CD8-positive, alpha-beta memory T cell (primary cell): ENCODE measurements around the gene APOL6. TPM values are rescaled to one million over a fixed set of nuclear protein-coding genes. Genes with fewer than 3 reads are reported as not detected.
A peak's percentile ranks its signal among the peaks of the same experiment; 100 is the strongest.

ENCODE experiments used
- CTCF ChIA-PET: fragments of 350-600 bp; sonication (Branson Sonifier 250); formaldehyde crosslinking; loops from one replicate; lab custom pipeline; 2021; ENCODE audit warnings: antibody characterized with exemption; lab: Charles Lee
- POLR2A ChIA-PET: fragments of 350-600 bp; sonication (Branson Sonifier 250); formaldehyde crosslinking; loops from one replicate; lab custom pipeline; 2021; ENCODE audit warnings: antibody characterized with exemption; lab: Charles Lee
- DNase-seq, 5 donors: peaks; one replicate each; pipeline versions ENCODE4 v3.0.0 to v3.0.0-alpha.2; 2020 to 2022; ENCODE audit warnings: mixed read lengths in 1 of 5
- H3K27ac ChIP-seq: one replicate; pipeline ENCODE4 v1.7.0; 2013; ENCODE audit warnings: low read depth, mild to moderate bottlenecking, low read length, moderate library complexity
- H3K27me3 ChIP-seq: 2 replicates; pipeline ENCODE4 v1.7.0; 2013; ENCODE audit warnings: low read length, mild to moderate bottlenecking; ENCODE audit not compliant: insufficient read depth, poor library complexity, severe bottlenecking
- H3K36me3 ChIP-seq: 2 replicates; pipeline ENCODE4 v1.7.0; 2013; ENCODE audit warnings: mild to moderate bottlenecking, low read length, moderate library complexity; ENCODE audit not compliant: insufficient read depth
- H3K4me1 ChIP-seq: 2 replicates; pipeline ENCODE4 v1.7.0; 2013; ENCODE audit warnings: mild to moderate bottlenecking, low read length, moderate library complexity; ENCODE audit not compliant: insufficient read depth
- H3K4me3 ChIP-seq: 2 replicates; pipeline ENCODE4 v1.7.0; 2013; ENCODE audit warnings: mild to moderate bottlenecking, low read length
- H3K9me3 ChIP-seq: 2 replicates; pipeline ENCODE4 v1.7.0; 2013; ENCODE audit warnings: mild to moderate bottlenecking, low read length
- H3K27ac Mint-ChIP-seq, 8 donors: one replicate each; pipeline ENCODE4 v1.8.0; 2020 to 2021; ENCODE audit warnings: mixed read lengths in 8 of 8, mild to moderate bottlenecking in 6 of 8, inconsistent platforms in 3 of 8, moderate library complexity in 3 of 8
- H3K27me3 Mint-ChIP-seq, 2 donors: one replicate each; pipeline ENCODE4 v1.8.0; 2020 to 2021; ENCODE audit warnings: mixed read lengths in 2 of 2, mild to moderate bottlenecking in 1 of 2, moderate library complexity in 1 of 2
- H3K36me3 Mint-ChIP-seq, 3 donors: one replicate each; pipeline ENCODE4 v1.8.0; 2020 to 2021; ENCODE audit warnings: mixed read lengths in 3 of 3, inconsistent platforms in 1 of 3, mild to moderate bottlenecking in 1 of 3
- H3K4me1 Mint-ChIP-seq, 3 donors: one replicate each; pipeline ENCODE4 v1.8.0; 2020 to 2021; ENCODE audit warnings: mixed read lengths in 3 of 3, inconsistent platforms in 1 of 3, mild to moderate bottlenecking in 1 of 3
- H3K4me3 Mint-ChIP-seq, 7 donors: one replicate each; pipeline ENCODE4 v1.8.0; 2020 to 2021; ENCODE audit warnings: mixed read lengths in 7 of 7, mild to moderate bottlenecking in 6 of 7, moderate library complexity in 4 of 7, inconsistent platforms in 2 of 7
- H3K9me3 Mint-ChIP-seq, 5 donors: one replicate each; pipeline ENCODE4 v1.8.0; 2020 to 2022; ENCODE audit warnings: mixed read lengths in 5 of 5, mild to moderate bottlenecking in 3 of 5, moderate library complexity in 2 of 5, inconsistent platforms in 1 of 5
- polyA plus RNA-seq: library from polyadenylated mRNA; unstranded; fragments of 300-500 nt; fragmentation: Illumina TruSeq; gene quantifications from one replicate; pipeline ENCODE4 v1.2.3, GENCODE V29; 2021
- total RNA-seq, 2 experiments: library from RNA; stranded (reverse); gene quantifications; one replicate each; pipeline ENCODE4 v1.2.3, GENCODE V29; 2021

APOL6 gene
- total and polyA plus RNA-seq, 3 experiments from 2014 or later, result 26.1 to 27.5 (median 27.1) TPM

DNA sequence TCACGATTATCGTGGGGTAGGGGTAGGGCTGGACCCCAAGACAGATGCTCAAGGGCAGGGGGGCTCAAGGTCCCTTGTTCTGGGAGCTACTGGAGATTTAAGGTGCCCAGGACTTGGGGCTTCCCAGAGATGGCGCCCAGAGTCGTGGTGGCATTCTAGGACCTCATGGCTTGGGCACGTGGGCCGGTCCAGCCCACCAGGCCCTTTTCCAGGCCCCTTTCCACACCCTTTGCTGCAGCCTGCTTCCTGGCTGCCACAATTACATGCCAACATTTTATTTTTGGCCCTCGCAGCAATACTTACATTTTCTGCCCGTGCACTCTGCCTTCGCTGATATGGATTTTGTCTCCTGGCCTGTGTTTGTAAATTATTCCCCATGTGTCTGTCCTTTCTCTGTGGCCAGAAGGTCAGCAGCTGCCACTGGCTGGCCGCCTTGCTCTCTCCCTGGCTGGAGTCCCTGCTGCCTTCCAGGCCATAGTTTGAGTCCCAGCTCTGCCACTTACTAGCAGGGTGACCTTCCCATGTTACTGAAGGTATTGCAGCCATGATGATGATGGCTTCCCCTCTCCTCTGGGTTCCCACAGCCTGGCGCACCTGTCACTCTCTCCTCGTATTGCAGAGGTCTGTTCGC is 42.3 kb upstream of the APOL6 start:
- no peak overlapping the region for H3K4me3 ChIP-seq
- H3K4me1 ChIP-seq, result no peaks in the 10 kb centered on the region
- no peaks in the 10 kb centered on the region for H3K36me3 ChIP-seq
- Mint-ChIP-seq H3K36me3 (no peaks in the 10 kb centered on the region), H3K9me3 (no peaks in the 10 kb centered on the region), H3K4me3 (no peak overlapping the region), H3K27ac (no peak overlapping the region), H3K4me1 (no peaks in the 10 kb centered on the region), H3K27me3 (peaks cover 10 to 40% of the 10 kb centered on the region in 2 donors)
- no peak for DNase-seq
- no peak overlapping the region for H3K27ac ChIP-seq
- ChIA-PET CTCF (no interaction called here), POLR2A (no interaction called here)
- no peaks in the 10 kb centered on the region for H3K27me3 ChIP-seq
- H3K9me3 ChIP-seq, result no peaks in the 10 kb centered on the region

DNA sequence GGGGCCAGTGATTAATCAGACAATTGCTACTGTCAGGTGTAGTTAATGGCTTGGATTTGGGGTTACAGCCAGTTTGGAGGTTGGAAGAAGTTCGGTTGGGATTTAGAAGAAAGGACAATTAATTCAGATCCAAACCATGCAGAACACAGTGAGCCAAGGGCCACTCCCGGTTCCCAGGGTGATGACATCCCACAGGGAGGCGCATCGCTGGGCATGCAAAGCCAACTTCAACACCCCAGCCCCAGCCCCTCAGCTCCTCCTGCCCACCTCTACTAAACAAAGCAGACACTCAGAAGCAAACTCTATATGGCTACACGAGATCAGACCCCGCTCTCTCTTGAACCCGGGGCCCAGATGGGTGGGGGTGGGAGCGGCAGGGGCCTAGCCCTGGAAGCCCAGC is 41.3 kb upstream of the APOL6 start:
- DNase-seq, result no peak
- Mint-ChIP-seq H3K36me3 (no peaks in the 10 kb centered on the region), H3K4me3 (no peak overlapping the region), H3K9me3 (no peaks in the 10 kb centered on the region), H3K4me1 (peaks cover 2 to 7% (median 3%) of the 10 kb centered on the region in 3 donors), H3K27ac (no peak overlapping the region), H3K27me3 (peaks cover 10 to 42% of the 10 kb centered on the region in 2 donors)
- Histone ChIP-seq H3K27me3 (no peaks in the 10 kb centered on the region), H3K27ac (no peak overlapping the region), H3K36me3 (no peaks in the 10 kb centered on the region), H3K9me3 (no peaks in the 10 kb centered on the region), H3K4me1 (no peaks in the 10 kb centered on the region), H3K4me3 (no peak overlapping the region)
- POLR2A ChIA-PET, result no interaction called here
- CTCF ChIA-PET, result no interaction called here

DNA sequence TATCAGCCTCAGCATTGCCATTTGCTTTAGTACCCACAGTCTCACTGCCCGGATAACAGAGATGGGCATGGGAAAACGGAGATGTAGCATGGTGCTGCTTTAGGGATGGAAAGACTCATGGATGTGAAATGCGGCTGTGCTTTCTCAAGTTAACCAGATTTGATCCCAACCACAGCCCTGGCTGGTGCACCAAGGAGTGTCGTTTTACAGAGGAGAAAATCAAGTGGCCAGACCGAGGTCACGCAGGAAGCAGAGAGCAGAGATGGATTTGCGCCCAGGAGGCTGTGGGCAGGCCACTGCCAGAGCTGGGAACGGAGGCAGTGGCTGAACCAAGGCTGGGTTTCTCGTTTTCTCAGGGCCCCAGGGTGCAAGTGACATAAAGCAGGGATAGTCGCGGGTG is 40.2 kb upstream of the APOL6 start:
- ChIA-PET CTCF (no interaction called here), POLR2A (no interaction called here)
- Mint-ChIP-seq H3K27ac (peak overlapping the region in 2 of 8 donors; percentile 32 to 72), H3K27me3 (peaks cover 10 to 44% of the 10 kb centered on the region in 2 donors), H3K4me1 (peaks cover 2 to 9% (median 6%) of the 10 kb centered on the region in 3 donors), H3K9me3 (no peaks in the 10 kb centered on the region), H3K4me3 (no peak overlapping the region), H3K36me3 (no peaks in the 10 kb centered on the region)
- H3K27me3 ChIP-seq, result no peaks in the 10 kb centered on the region
- no peaks in the 10 kb centered on the region for H3K36me3 ChIP-seq
- no peaks in the 10 kb centered on the region for H3K4me1 ChIP-seq
- no peak overlapping the region for H3K27ac ChIP-seq
- DNase-seq, result no peak
- H3K9me3 ChIP-seq, result no peaks in the 10 kb centered on the region
- no peak overlapping the region for H3K4me3 ChIP-seq

DNA sequence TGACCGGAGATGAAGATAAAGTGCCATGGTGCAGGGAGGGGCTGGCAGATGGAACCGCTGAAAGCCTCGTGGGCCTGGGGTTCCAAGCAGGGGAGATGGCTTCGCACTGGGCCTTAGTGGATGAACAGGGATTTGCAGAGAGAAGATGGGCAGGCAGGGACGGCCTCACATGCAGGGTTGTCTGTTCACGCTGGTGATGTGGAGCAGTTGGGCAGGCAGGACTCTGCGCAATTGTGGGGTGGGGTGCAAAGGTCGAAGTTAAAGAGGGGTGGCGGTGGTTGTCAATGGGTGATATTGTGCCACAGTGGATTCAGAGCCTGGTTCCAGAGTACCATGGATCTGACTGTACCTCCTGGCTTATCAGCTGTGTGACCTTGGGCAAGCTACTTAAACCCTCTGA is 39.0 kb upstream of the APOL6 start:
- Mint-ChIP-seq H3K27me3 (peaks cover 10 to 44% of the 10 kb centered on the region in 2 donors), H3K27ac (no peak overlapping the region), H3K4me1 (peaks cover 2 to 9% (median 6%) of the 10 kb centered on the region in 3 donors), H3K36me3 (no peaks in the 10 kb centered on the region), H3K9me3 (no peaks in the 10 kb centered on the region), H3K4me3 (no peak overlapping the region)
- H3K4me1 ChIP-seq, result no peaks in the 10 kb centered on the region
- ChIA-PET POLR2A (no interaction called here), CTCF (no interaction called here)
- no peak overlapping the region for H3K27ac ChIP-seq
- no peak for DNase-seq
- H3K36me3 ChIP-seq, result no peaks in the 10 kb centered on the region
- no peaks in the 10 kb centered on the region for H3K27me3 ChIP-seq
- H3K9me3 ChIP-seq, result no peaks in the 10 kb centered on the region
- no peak overlapping the region for H3K4me3 ChIP-seq

DNA sequence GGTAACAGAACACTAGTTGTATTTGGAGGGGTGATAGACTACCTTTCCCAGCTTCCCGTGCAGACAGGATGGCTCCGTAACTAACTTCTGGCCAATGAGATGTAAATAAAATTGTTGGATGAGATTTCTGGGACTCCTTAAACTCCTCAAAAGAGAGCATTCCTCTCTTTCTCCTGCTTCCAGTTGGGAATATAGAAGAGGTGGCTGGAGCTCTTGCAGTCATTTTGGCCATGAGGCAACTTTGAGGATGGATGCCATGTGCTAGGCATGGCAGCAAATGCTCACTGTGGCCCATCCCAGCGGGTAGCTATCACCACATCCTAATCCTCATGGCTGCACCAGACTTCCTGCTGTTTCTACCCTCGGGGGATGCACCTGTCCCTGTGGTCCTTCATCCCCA is 38.5 kb upstream of the APOL6 start:
- Histone ChIP-seq H3K9me3 (no peaks in the 10 kb centered on the region), H3K36me3 (no peaks in the 10 kb centered on the region), H3K4me1 (no peaks in the 10 kb centered on the region), H3K27me3 (no peaks in the 10 kb centered on the region), H3K27ac (no peak overlapping the region), H3K4me3 (no peak overlapping the region)
- no peaks in the 10 kb centered on the region for H3K36me3 Mint-ChIP-seq
- H3K4me3 Mint-ChIP-seq, result no peak overlapping the region
- H3K9me3 Mint-ChIP-seq, result no peaks in the 10 kb centered on the region
- DNase-seq, result no peak
- peaks cover 2 to 9% (median 6%) of the 10 kb centered on the region in 3 donors for H3K4me1 Mint-ChIP-seq
- ChIA-PET POLR2A (no interaction called here), CTCF (interaction anchor here (1.0 kb wide), 1 partner anchor 27 kb away, joined by 3 read pairs; no protein-coding TSS in a partner anchor)
- H3K27me3 Mint-ChIP-seq, result peaks cover 10 to 44% of the 10 kb centered on the region in 2 donors
- H3K27ac Mint-ChIP-seq, result no peak overlapping the region

DNA sequence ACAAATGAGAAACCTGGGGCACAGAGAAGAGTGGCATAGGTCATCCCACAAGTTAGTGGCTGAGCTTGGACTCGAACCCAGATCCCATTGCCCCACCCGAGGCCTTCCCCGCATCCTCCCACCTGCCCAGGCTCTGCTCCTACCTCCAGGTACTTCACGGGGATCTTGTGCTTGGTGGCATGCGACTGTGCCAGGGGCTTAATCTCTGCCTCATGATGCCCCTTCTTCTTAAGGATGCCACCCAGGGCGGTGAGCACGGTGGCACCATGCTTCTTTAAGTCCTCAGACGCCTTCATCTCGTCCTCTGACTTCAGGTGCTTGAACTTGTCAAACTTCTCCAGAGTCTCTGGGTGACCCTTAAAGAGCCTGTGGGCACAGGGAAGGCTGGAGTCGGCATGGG is 37.5 kb upstream of the APOL6 start:
- Histone ChIP-seq H3K9me3 (no peaks in the 10 kb centered on the region), H3K36me3 (no peaks in the 10 kb centered on the region), H3K4me3 (no peak overlapping the region), H3K27ac (no peak overlapping the region), H3K27me3 (no peaks in the 10 kb centered on the region), H3K4me1 (peaks cover 2% of the 10 kb centered on the region)
- Mint-ChIP-seq H3K27me3 (peaks cover 10 to 44% of the 10 kb centered on the region in 2 donors), H3K27ac (no peak overlapping the region), H3K4me1 (peaks cover 5 to 13% (median 6%) of the 10 kb centered on the region in 3 donors), H3K4me3 (no peak overlapping the region), H3K36me3 (no peaks in the 10 kb centered on the region), H3K9me3 (no peaks in the 10 kb centered on the region)
- POLR2A ChIA-PET, result interaction anchor here (0.6 kb wide), 1 partner anchor 68 kb away, joined by 4 read pairs; no protein-coding TSS in a partner anchor
- no peak for DNase-seq
- CTCF ChIA-PET, result interaction anchor here (1.0 kb wide), 1 partner anchor 28 kb away, joined by 3 read pairs; no protein-coding TSS in a partner anchor

DNA sequence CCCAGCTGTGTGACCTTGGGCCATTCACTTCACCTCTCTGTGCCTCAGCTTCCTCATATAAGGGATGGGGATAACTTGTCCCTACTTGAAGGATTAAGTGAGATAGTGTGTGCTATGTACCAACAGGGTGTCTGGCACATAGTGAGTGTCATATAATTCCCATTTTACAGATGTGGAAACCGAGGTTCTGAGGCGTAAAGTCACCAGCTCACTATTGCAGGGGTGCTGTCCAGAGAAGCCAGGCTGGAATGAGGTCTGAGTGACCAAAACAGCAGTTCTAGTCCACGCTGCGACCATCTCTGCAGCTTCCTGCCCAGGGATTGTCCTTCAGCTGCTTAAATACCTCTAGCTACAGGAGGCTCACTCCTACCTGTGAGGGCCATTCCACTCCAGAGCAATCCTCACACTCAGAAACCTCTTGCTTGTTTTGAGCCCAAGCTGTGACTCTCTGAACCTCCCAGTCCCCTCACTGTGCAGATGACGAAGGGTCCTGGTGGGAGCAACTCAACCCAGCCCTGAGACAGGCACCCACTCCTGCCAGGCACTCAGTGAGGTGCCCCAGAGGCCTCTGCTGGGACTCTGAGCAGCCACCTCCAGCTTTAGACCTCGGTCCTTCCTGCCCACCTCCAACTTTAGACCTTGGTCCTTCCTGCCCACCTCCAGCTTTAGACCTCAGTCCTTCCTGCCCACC is 36.9 kb upstream of the APOL6 start:
- H3K4me3 ChIP-seq, result no peak overlapping the region
- H3K9me3 ChIP-seq, result no peaks in the 10 kb centered on the region
- Mint-ChIP-seq H3K4me1 (peaks cover 6 to 19% (median 11%) of the 10 kb centered on the region in 3 donors), H3K9me3 (no peaks in the 10 kb centered on the region), H3K27ac (peak overlapping the region in 1 of 8 donors; percentile 23), H3K27me3 (peaks cover 9 to 38% of the 10 kb centered on the region in 2 donors), H3K4me3 (no peak overlapping the region), H3K36me3 (no peaks in the 10 kb centered on the region)
- no peak overlapping the region for H3K27ac ChIP-seq
- H3K36me3 ChIP-seq, result no peaks in the 10 kb centered on the region
- ChIA-PET CTCF (interaction anchor here (1.0 to 1.3 kb wide), 3 partner anchors 8 to 28 kb away, joined by 3 to 5 read pairs (median 4); no protein-coding TSS in a partner anchor), POLR2A (interaction anchor here (0.6 kb wide), 1 partner anchor 67 kb away, joined by 4 read pairs; no protein-coding TSS in a partner anchor)
- H3K27me3 ChIP-seq, result no peaks in the 10 kb centered on the region
- peaks cover 5% of the 10 kb centered on the region for H3K4me1 ChIP-seq
- no peak for DNase-seq
